GM12864 (cell line): ENCODE results near the gene CTDSPL.

Experiments used
- DNase-seq: peaks from one replicate; pipeline ENCODE4 v3.0.0-alpha.2; 2011; ENCODE audit warnings: low read depth
- H3K4me3 ChIP-seq: 2 replicates; pipeline ENCODE4 v1.5.1; 2011; ENCODE audit warnings: mild to moderate bottlenecking, low read depth, low read length, control low read depth
- CTCF ChIP-seq: IDR thresholded peaks from 2 replicates; pipeline ENCODE4 v1.5.1; 2011; ENCODE audit warnings: low read depth, mild to moderate bottlenecking, moderate library complexity, low read length, control low read depth, inconsistent platforms; ENCODE audit errors: missing control alignments

Gene CTDSPL

GRCh38 chr3:37989821-37990480 is 128.3 kb downstream of the CTDSPL start:
- no peak for DNase-seq
- H3K4me3 ChIP-seq, result no peak overlapping the region

GRCh38 chr3:37990527-37990926 is 128.8 kb downstream of the CTDSPL start, which contains the start of gene VILL:
TSS of gene VILL (plus strand) at chr3:37990786. CDS start at chr3:37993673, 2,887 bp downstream.
- TF ChIP-seq CTCF, result no peak
- DNase-seq, result no peak
- H3K4me3 ChIP-seq, result no peak within 1 kb of the TSS

More at GRCh38 chr3:37989821-37990480, 128.3 kb downstream of the CTDSPL start:
- no peak for TF ChIP-seq CTCF

GRCh38 chr3:37991109-37991508 is 129.4 kb downstream of the CTDSPL start:
- no peak for TF ChIP-seq CTCF
- DNase-seq, result no peak
- H3K4me3 ChIP-seq, result no peak overlapping the region

GRCh38 chr3:37991823-37992222 is 130.1 kb downstream of the CTDSPL start:
- H3K4me3 ChIP-seq, result no peak overlapping the region
- no peak for DNase-seq
- no peak for TF ChIP-seq CTCF

GRCh38 chr3:37992271-37993066 is 130.8 kb downstream of the CTDSPL start:
- no peak overlapping the region for H3K4me3 ChIP-seq
- TF ChIP-seq CTCF, result no peak
- no peak for DNase-seq

GRCh38 chr3:37993067-37993455 is 131.4 kb downstream of the CTDSPL start:
- DNase-seq, result no peak
- no peak for TF ChIP-seq CTCF
- no peak overlapping the region for H3K4me3 ChIP-seq
